ENCODE data around the gene PI4KB. TPM values are rescaled to one million over a fixed set of nuclear protein-coding genes. Genes with fewer than 3 reads are reported as not detected.

The PI4KB gene
- total RNA-seq = 100 to 1,000 TPM in 3 of 4 donors, 10 to 100 TPM in 1; 93.1 to 110 (median 107) TPM

DNA sequence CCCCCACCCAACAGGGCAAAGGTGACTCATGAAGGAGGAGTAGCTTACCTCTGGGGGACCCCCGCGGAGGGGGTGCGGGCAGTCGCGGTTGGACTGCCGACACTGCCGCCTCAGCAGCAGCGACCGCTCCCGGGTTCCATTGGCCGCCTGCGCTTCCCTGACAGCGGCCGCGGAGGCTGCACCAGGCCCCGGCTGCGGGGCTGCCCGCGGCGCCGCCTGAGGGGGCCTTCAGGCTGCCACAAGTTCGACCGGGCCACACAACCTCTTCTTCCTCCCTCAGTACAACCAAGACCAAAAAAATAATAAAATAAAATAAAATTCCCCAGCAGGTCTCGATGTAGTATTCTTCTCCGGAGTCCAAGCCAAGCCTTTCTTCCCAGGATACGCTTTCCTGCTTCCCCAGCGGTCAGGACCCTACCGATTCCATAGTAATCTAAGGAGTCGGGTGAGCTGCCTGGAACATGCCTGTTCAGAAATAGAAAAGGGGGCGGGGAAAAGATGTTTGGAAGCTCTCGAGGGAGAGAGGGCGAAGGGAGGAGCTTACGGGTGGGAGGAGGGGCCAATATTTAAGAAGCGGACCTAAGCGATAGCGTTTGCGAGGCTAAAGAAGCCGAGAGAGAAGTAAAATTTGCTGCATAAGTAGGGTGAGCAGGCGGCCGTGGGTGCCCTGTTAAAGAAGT is at the start of gene PI4KB:
Gene PI4KB (minus strand): TSS at position 194 of the 680 bp plus-strand sequence. CDS start 10,935 bp downstream, outside the sequence.
- intact Hi-C loops (cut with DNase I) = no loop called here
- peak; percentile 93 to 94 for DNase-seq
- no peaks in the 10 kb centered on the region for H3K9me3 ChIP-seq
- H3K36me3 ChIP-seq = no peaks in the 10 kb centered on the region
- no peaks in the 10 kb centered on the region for H3K27me3 ChIP-seq
- TF ChIP-seq POLR2A (IDR thresholded peaks at IDR 0.05) = peak in 1 of 2 donors; percentile 60
- TF ChIP-seq, protein P1, sequence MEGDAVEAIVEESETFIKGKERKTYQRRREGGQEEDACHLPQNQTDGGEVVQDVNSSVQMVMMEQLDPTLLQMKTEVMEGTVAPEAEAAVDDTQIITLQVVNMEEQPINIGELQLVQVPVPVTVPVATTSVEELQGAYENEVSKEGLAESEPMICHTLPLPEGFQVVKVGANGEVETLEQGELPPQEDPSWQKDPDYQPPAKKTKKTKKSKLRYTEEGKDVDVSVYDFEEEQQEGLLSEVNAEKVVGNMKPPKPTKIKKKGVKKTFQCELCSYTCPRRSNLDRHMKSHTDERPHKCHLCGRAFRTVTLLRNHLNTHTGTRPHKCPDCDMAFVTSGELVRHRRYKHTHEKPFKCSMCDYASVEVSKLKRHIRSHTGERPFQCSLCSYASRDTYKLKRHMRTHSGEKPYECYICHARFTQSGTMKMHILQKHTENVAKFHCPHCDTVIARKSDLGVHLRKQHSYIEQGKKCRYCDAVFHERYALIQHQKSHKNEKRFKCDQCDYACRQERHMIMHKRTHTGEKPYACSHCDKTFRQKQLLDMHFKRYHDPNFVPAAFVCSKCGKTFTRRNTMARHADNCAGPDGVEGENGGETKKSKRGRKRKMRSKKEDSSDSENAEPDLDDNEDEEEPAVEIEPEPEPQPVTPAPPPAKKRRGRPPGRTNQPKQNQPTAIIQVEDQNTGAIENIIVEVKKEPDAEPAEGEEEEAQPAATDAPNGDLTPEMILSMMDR (IDR thresholded peaks at IDR 0.05) = peak in 3 of 6 experiments; percentile 14 to 19 (median 17)
- 0% methylated on average over 17 to 28 of the region's 40 CpGs for WGBS, 2 donors
- peak within 1 kb of the TSS; percentile 36 to 82 (median 48) for H3K4me3 ChIP-seq (replicated peaks in 1 of 3)
- H3K4me1 ChIP-seq = peaks cover 10 to 36% of the 10 kb centered on the region in 2 donors
- H3K27ac ChIP-seq = peak within 1 kb of the TSS; percentile 86 to 94 (median 87)

DNA sequence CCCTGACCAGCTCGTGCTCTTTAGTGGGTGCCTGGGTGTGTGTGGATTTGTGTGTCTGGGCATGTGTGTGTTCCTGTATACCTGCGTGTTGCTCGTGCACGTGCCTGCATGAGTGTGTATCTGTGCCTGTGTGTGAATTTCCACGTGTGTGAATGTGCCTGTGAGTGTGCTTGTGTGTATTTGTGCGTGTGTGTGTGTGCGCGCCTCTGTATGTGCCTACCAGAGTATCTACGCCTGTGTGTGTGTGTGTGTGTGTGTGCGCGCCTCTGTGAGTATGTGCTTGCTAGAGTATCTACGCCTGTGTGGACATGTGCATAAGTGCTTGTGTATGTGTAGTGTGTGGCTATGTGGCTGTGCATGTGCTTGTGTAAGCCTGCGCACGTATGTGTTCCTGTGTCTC is 46.0 kb upstream of the PI4KB start:
- no peaks in the 10 kb centered on the region for H3K27me3 ChIP-seq
- H3K4me3 ChIP-seq (replicated peaks in 1 of 3) = no peak overlapping the region
- TF ChIP-seq, protein P1 (IDR thresholded peaks at IDR 0.05) = no peak
- no peak for TF ChIP-seq POLR2A (IDR thresholded peaks at IDR 0.05)
- 82 to 88% methylated on average over 10 to 14 of the region's 14 CpGs for WGBS, 2 donors
- H3K4me1 ChIP-seq = peaks cover 39 to 47% of the 10 kb centered on the region in 2 donors
- intact Hi-C loops (cut with DNase I) = no loop called here
- no peaks in the 10 kb centered on the region for H3K9me3 ChIP-seq
- no peaks in the 10 kb centered on the region for H3K36me3 ChIP-seq
- no peak for DNase-seq
- peak overlapping the region in 1 of 3 donors; percentile 88 for H3K27ac ChIP-seq

DNA sequence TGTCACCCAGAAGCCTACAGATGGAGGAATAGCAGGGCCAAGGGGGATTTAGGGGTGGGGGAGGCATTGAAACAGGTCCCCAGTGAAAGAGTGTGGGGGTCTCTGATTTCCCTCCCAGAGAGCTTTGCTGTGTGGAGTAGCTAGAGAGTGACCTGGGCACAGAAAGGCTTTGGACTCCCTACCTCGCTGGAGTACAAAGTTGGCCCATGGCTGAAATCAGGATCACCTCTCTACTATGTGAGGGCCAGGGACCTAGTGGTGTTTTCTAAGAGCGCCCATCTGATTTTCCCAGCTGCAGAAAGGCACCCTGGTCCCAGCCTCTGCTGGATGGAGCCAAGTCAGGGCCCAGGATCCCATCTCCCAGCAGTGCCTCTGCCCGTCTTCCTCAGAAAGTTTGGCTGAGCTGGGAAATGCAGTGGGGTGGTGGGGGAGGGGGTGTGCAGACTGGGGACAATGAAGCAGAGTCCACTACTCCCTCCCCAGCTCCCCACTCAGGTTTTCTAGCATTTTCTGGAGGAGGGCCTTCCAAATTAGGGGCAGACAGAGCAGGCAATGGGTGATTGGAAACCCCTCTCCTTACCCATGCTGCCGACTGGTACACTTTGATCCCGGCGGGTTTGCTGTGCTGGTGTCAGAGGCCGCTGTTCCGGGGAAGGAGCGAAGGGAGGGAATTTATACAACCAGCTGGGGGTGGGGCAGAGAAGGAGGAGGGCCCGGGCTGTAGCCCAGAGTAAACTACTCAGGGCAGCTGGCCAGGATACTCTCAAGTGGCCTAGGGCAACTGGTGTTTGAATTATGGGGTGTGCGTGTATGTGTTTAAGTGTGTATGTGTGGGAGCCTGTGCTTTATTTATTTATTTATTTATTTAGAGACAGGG is 45.1 kb upstream of the PI4KB start, which contains the start of gene SELENBP1:
Gene SELENBP1 (minus strand): TSS at position 648 of the 877 bp plus-strand sequence. CDS start 64 bp downstream, at position 584.
- 11 to 30% methylated on average over 10 of the region's 11 CpGs for WGBS, 2 donors
- Histone ChIP-seq H3K36me3 (no peaks in the 10 kb centered on the region), H3K9me3 (no peaks in the 10 kb centered on the region), H3K27me3 (no peaks in the 10 kb centered on the region), H3K27ac (peak within 1 kb of the TSS; percentile 84 to 90 (median 88)), H3K4me1 (peaks cover 48 to 56% of the 10 kb centered on the region in 2 donors), H3K4me3 (replicated peaks in 1 of 3) (peak within 1 kb of the TSS; percentile 18 to 50 (median 40))
- peak; percentile 97 for DNase-seq
- peak; percentile 90 to 98 for TF ChIP-seq POLR2A (IDR thresholded peaks at IDR 0.05)
- TF ChIP-seq, protein P1 (IDR thresholded peaks at IDR 0.05) = no peak
- intact Hi-C loops (cut with DNase I) = no loop called here

DNA sequence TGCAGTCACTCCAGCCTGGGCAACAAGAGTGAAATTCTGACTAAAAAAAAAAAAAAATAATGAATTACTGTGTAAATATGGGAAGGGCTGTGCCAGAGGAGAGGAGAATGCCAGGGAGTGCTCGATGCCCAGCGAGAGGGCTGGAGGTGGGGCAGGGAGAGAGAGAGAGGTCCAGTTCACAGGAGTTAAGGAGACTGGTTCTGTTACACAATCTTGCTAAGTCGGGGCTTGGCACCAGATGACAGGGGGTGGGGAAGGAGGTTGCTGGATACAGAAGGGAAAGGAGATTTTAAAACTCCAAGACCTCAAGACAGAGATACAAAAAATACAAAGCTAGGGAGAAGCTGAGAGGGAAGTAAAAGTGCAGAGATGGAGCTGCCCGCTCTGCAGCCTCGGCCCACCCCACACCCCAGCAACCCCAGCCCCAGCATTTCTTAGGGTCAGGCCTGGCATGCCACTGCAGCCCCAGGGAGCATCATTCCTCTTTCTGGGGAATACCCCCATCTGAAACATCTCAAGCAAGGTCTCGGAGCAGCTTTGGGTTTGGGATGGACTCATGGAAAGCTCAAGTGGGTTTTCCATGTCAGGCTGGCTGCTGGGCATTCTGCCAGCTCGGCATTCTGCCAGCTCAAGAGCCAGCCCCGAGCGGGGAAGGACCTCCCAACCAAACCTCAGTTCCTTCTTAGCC is 44.3 kb upstream of the PI4KB start:
- H3K27ac ChIP-seq = peak overlapping the region; percentile 84 to 90 (median 88)
- no peaks in the 10 kb centered on the region for H3K27me3 ChIP-seq
- H3K36me3 ChIP-seq = peaks cover under 1 to 4% of the 10 kb centered on the region in 2 donors
- peaks cover 49 to 57% of the 10 kb centered on the region in 2 donors for H3K4me1 ChIP-seq
- WGBS, 2 donors = 8 to 12% methylated on average over 9 of the region's 9 CpGs
- H3K9me3 ChIP-seq = no peaks in the 10 kb centered on the region
- intact Hi-C loops (cut with DNase I) = no loop called here
- TF ChIP-seq, protein P1 (IDR thresholded peaks at IDR 0.05) = no peak
- peak in 1 of 2 donors; percentile 21 for TF ChIP-seq POLR2A (IDR thresholded peaks at IDR 0.05)
- peak; percentile 95 for DNase-seq
- peak overlapping the region; percentile 18 to 50 (median 40) for H3K4me3 ChIP-seq (replicated peaks in 1 of 3)
